ENCODE results near the gene RAB11B. TPM values are rescaled to one million over a fixed set of nuclear protein-coding genes. Genes with fewer than 3 reads are reported as not detected.

RAB11B gene
- total RNA-seq, 2 donors from 2014 or later: 102 to 105 TPM

- DNase-seq (ENCODE audit: low spot score): peak; percentile 79
- peak overlapping the region; percentile 91 for H3K4me3 Mint-ChIP-seq
Observed at GRCh38 chr19:8445488-8446001, 55.4 kb downstream of the RAB11B start.

GRCh38 chr19:8446061-8446709 lies 56.0 kb downstream of the RAB11B start:
- peaks cover 39 to 45% of the 10 kb centered on the region in 2 donors for H3K4me1 Mint-ChIP-seq (ENCODE audit: low read depth in 2 of 2)
- H3K9me3 Mint-ChIP-seq: no peaks in the 10 kb centered on the region
- no peak for ATAC-seq
- peak overlapping the region; percentile 91 for H3K4me3 Mint-ChIP-seq
- no peaks in the 10 kb centered on the region for H3K27me3 Mint-ChIP-seq
- H3K36me3 Mint-ChIP-seq: peaks cover 18% of the 10 kb centered on the region
- no peak for DNase-seq (ENCODE audit: low spot score)
- H3K27ac Mint-ChIP-seq: peak overlapping the region; percentile 87 to 96

More at GRCh38 chr19:8445488-8446001, 55.4 kb downstream of the RAB11B start:
- peak; percentile 58 to 61 for ATAC-seq
- H3K9me3 Mint-ChIP-seq: no peaks in the 10 kb centered on the region
- H3K27ac Mint-ChIP-seq: peak overlapping the region; percentile 87 to 96
- no peaks in the 10 kb centered on the region for H3K27me3 Mint-ChIP-seq
- peaks cover 18% of the 10 kb centered on the region for H3K36me3 Mint-ChIP-seq
- H3K4me1 Mint-ChIP-seq (ENCODE audit: low read depth in 2 of 2): peaks cover 37 to 44% of the 10 kb centered on the region in 2 donors

DNA sequence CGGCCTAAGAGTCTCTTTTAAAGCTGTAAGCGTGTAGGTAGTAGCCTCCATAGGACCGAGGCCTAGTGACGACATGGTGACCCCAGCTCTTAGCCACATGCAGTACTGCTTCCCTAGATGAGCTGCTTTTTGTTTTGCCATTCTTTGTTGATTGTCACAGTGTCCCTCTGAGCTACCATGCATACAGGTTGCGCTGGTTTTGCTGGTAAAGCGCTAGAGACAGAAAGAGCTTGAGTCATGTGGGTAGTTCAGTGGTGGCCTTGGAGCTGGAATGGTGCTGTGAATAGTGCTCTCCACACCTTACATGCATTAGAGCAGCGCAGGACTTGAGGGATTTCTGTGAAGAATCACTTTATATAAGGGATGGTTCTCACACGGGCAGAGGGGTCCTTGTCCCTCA lies 59.7 kb downstream of the RAB11B start:
- H3K36me3 Mint-ChIP-seq: peaks cover 18% of the 10 kb centered on the region
- H3K9me3 Mint-ChIP-seq: no peaks in the 10 kb centered on the region
- no peaks in the 10 kb centered on the region for H3K27me3 Mint-ChIP-seq
- H3K27ac Mint-ChIP-seq: peak overlapping the region in 1 of 2 donors; percentile 13
- no peak for DNase-seq (ENCODE audit: low spot score)
- no peak overlapping the region for H3K4me3 Mint-ChIP-seq
- H3K4me1 Mint-ChIP-seq (ENCODE audit: low read depth in 2 of 2): peaks cover 58 to 70% of the 10 kb centered on the region in 2 donors
- no peak for ATAC-seq

GRCh38 chr19:8451377-8451776 lies 61.2 kb downstream of the RAB11B start:
- ATAC-seq (no peak), DNase-seq (ENCODE audit: low spot score) (no peak)
- Mint-ChIP-seq H3K27me3 (no peaks in the 10 kb centered on the region), H3K27ac (peak overlapping the region; percentile 31 to 61), H3K4me3 (peak overlapping the region; percentile 32), H3K36me3 (peaks cover 17% of the 10 kb centered on the region), H3K9me3 (no peaks in the 10 kb centered on the region), H3K4me1 (ENCODE audit: low read depth in 2 of 2) (peaks cover 58 to 74% of the 10 kb centered on the region in 2 donors)

DNA sequence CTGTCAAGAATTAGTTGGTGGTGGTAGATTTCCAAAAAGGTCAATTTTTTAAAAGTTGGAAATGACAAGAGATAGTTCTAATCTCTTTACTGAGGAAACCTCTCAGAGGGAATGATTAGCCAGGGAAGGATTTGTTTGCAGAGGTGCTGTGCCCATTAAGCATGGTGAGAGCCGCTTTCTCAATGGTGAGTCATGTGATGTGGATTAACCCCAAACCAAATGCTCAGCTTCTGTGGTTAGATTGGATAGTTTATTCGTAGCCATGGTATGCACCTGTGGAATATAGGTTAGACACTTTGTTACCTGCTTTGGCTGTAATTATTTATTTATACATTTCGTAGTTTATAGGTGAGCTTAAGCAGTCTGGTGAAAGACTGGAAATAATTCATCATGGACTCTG lies 61.7 kb downstream of the RAB11B start:
- Mint-ChIP-seq H3K4me3 (peak overlapping the region; percentile 32), H3K9me3 (no peaks in the 10 kb centered on the region), H3K27ac (peak overlapping the region; percentile 31 to 61), H3K36me3 (peaks cover 20% of the 10 kb centered on the region), H3K27me3 (no peaks in the 10 kb centered on the region), H3K4me1 (ENCODE audit: low read depth in 2 of 2) (peaks cover 61 to 74% of the 10 kb centered on the region in 2 donors)
- DNase-seq (ENCODE audit: low spot score): no peak
- ATAC-seq: no peak

GRCh38 chr19:8452446-8453123 lies 62.4 kb downstream of the RAB11B start:
- Mint-ChIP-seq H3K4me1 (ENCODE audit: low read depth in 2 of 2) (peaks cover 55 to 71% of the 10 kb centered on the region in 2 donors), H3K9me3 (no peaks in the 10 kb centered on the region), H3K27ac (peak overlapping the region; percentile 31 to 61), H3K4me3 (no peak overlapping the region), H3K27me3 (no peaks in the 10 kb centered on the region), H3K36me3 (peaks cover 14% of the 10 kb centered on the region)
- ATAC-seq (no peak), DNase-seq (ENCODE audit: low spot score) (no peak)

- Mint-ChIP-seq H3K27me3 (no peaks in the 10 kb centered on the region), H3K9me3 (no peaks in the 10 kb centered on the region), H3K4me1 (ENCODE audit: low read depth in 2 of 2) (peaks cover 55 to 76% of the 10 kb centered on the region in 2 donors), H3K4me3 (no peak overlapping the region), H3K36me3 (peaks cover 10% of the 10 kb centered on the region), H3K27ac (no peak overlapping the region)
- ATAC-seq (no peak), DNase-seq (ENCODE audit: low spot score) (no peak)
Observed at GRCh38 chr19:8453616-8454015, 63.5 kb downstream of the RAB11B start.

Other genes starting within 250 kb of the RAB11B start
- gene FBN3, start 240.8 kb upstream of the RAB11B start, total RNA-seq: not detected
- 10 to 100 TPM; 36.8 to 55.8 TPM for gene CERS4, start 181.0 kb upstream of the RAB11B start, total RNA-seq
- gene CD320, start 82.0 kb upstream of the RAB11B start, total RNA-seq: 100 to 1,000 TPM in 1 of 2 donors, 10 to 100 TPM in 1; 45.2 to 110 TPM
- 10 to 100 TPM; 31.2 to 42.2 TPM for gene NDUFA7, start 69.0 kb upstream of the RAB11B start, total RNA-seq
- 1,000 to 10,000 TPM; 1,268 to 1,635 TPM for gene RPS28, start 68.9 kb upstream of the RAB11B start, total RNA-seq
- 1 to 10 TPM; 1.5 to 4.4 TPM for gene KANK3, start 47.1 kb upstream of the RAB11B start, total RNA-seq
- gene ANGPTL4, start 26.2 kb upstream of the RAB11B start, total RNA-seq: 1 to 10 TPM in 1 of 2 donors, not detected in 1; 1.8 TPM
- gene MARCHF2, start 22.9 kb downstream of the RAB11B start, total RNA-seq: 10 to 100 TPM; 13.7 to 17.0 TPM
- 100 to 1,000 TPM; 259 to 373 TPM for gene HNRNPM, start 54.6 kb downstream of the RAB11B start, total RNA-seq
- gene PRAM1, start 112.3 kb downstream of the RAB11B start, total RNA-seq: 1 to 10 TPM; 1.5 to 2.0 TPM
- 10 to 100 TPM; 15.5 to 16.8 TPM for gene ZNF414, start 123.8 kb downstream of the RAB11B start, total RNA-seq
- gene MYO1F, start 187.1 kb downstream of the RAB11B start, total RNA-seq: 100 to 1,000 TPM; 216 to 232 TPM
- gene ADAMTS10, start 220.4 kb downstream of the RAB11B start, total RNA-seq: 10 to 100 TPM in 1 of 2 donors, 1 to 10 TPM in 1; 8.2 to 11.3 TPM
- gene NFILZ, start 240.3 kb downstream of the RAB11B start, total RNA-seq: not detected